ENCODE measurements around the gene SGMS1.
"Not testable (repeated sequence)": the region's sequence is repeated elsewhere in the genome, so short reads cannot be mapped to it uniquely, and the experiment has no call there.

Gene SGMS1

GRCh38 chr10:50528206-50528605 lies 95.5 kb downstream of the SGMS1 start:
- no peak for DNase-seq

- no peak for DNase-seq
Observed at GRCh38 chr10:50527442-50528043, 96.2 kb downstream of the SGMS1 start.

GRCh38 chr10:50526185-50526584 lies 97.6 kb downstream of the SGMS1 start:
- DNase-seq: no peak

- no peak for DNase-seq
Observed at GRCh38 chr10:50523357-50523756, 100.4 kb downstream of the SGMS1 start.

GRCh38 chr10:50522908-50523307 lies 100.8 kb downstream of the SGMS1 start:
- DNase-seq: no peak

- no peak for DNase-seq
Observed at GRCh38 chr10:50520115-50520514, 103.6 kb downstream of the SGMS1 start.

GRCh38 chr10:50517626-50518025 lies 106.1 kb downstream of the SGMS1 start:
- no peak for DNase-seq

- no peak for DNase-seq
Observed at GRCh38 chr10:50516171-50516570, 107.6 kb downstream of the SGMS1 start.

GRCh38 chr10:50515420-50515819 lies 108.3 kb downstream of the SGMS1 start:
- DNase-seq: no peak

GRCh38 chr10:50514995-50515394 lies 108.8 kb downstream of the SGMS1 start:
- DNase-seq: no peak

- no peak for DNase-seq
Observed at GRCh38 chr10:50513956-50514355, 109.8 kb downstream of the SGMS1 start.

GRCh38 chr10:50512743-50513416 lies 110.9 kb downstream of the SGMS1 start:
- no peak for DNase-seq

- DNase-seq: no peak
Observed at GRCh38 chr10:50512214-50512595, 111.6 kb downstream of the SGMS1 start.

GRCh38 chr10:50511492-50512213 lies 112.1 kb downstream of the SGMS1 start:
- no peak for DNase-seq

- DNase-seq: no peak
Observed at GRCh38 chr10:50510517-50511473, 113.0 kb downstream of the SGMS1 start.

- DNase-seq: no peak
Observed at GRCh38 chr10:50508315-50509051, 115.3 kb downstream of the SGMS1 start.

- no peak for DNase-seq
Observed at GRCh38 chr10:50506861-50507573, 116.7 kb downstream of the SGMS1 start.

GRCh38 chr10:50504389-50504788 lies 119.4 kb downstream of the SGMS1 start:
- no peak for DNase-seq

- DNase-seq: no peak
Observed at GRCh38 chr10:50503661-50504320, 120.0 kb downstream of the SGMS1 start.

- not testable (repeated sequence) for DNase-seq
Observed at GRCh38 chr10:50503156-50503555, 120.6 kb downstream of the SGMS1 start.

GRCh38 chr10:50501924-50502452 lies 121.8 kb downstream of the SGMS1 start:
- no peak for DNase-seq

Measured in stimulated activated CD4-positive, alpha-beta T cell treated with anti-CD3 and anti-CD28 coated beads, Interleukin-4, amount 100 ng/mL, for 4 hours (primary cell).